K562 (cell line): ENCODE results near the gene RNF20. TPM values are rescaled to one million over a fixed set of nuclear protein-coding genes. Genes with fewer than 3 reads are reported as not detected.

ENCODE experiments used
- ATAC-seq: fragments of 200-7000 bp; cut with Tn5 transposase; 3 replicates; pipeline ENCODE4 v1.9.1; 2020; ENCODE audit warnings: moderate library complexity
- BruUV-seq: library from RNA; stranded (reverse); fragments of 400-500 nt; replicated peaks from 2 replicates; lab custom pipeline; 2021; lab: Mats Ljungman, UMichigan
- CTCF ChIA-PET: fragments of 300-600 bp; formaldehyde crosslinking; extraction: SDS; loops from one replicate; lab custom pipeline; 2021; ENCODE audit warnings: low intra/inter-chr PET ratio; lab: Yijun Ruan, JAX
- POLR2A ChIA-PET: fragments of 300-600, 350-650 bp; sonication (Branson Sonifier 250); formaldehyde crosslinking; extraction: SDS; loops from one replicate; lab custom pipeline; 2021; ENCODE audit warnings: antibody characterized with exemption, inconsistent platforms; lab: Yijun Ruan, JAX
- DNase-seq, 4 experiments: peaks; one replicate each; pipeline versions ENCODE4 v3.0.0 to v3.0.0-alpha.2; 2011 to 2018; ENCODE audit warnings: low spot score in 3 of 4, mixed read lengths in 3 of 4; ENCODE audit errors: extremely low read depth in 1 of 4
- FAIRE-seq: peaks from 2 replicates; lab custom pipeline; 2011; peaks lifted over from hg19 to GRCh38; lab: Jason Lieb, UNC
- H2AFZ ChIP-seq: 2 replicates; pipeline ENCODE4 v1.6.0; 2011; ENCODE audit warnings: low read depth, low read length, control low read depth, inconsistent platforms
- H3K27ac ChIP-seq: fragments of 200-600 bp; 3 replicates; pipeline ENCODE4 v1.8.0; 2011; ENCODE audit warnings: low read depth, mild to moderate bottlenecking, control low read depth, inconsistent platforms, low read length, moderate library complexity, mixed read lengths; ENCODE audit errors: extremely low read depth
- H3K27me3 ChIP-seq, 2 experiments: fragments of 300-600 bp in 1 of 2; 2 replicates in 1 of 2; 3 replicates in 1 of 2; pipeline versions ENCODE4 v1.6.0 to v1.8.0; 2011; ENCODE audit warnings: inconsistent platforms in 2 of 2, low read length in 2 of 2, mild to moderate bottlenecking in 1 of 2, mixed read lengths in 1 of 2, moderate library complexity in 1 of 2; ENCODE audit not compliant: control insufficient read depth in 2 of 2, insufficient read depth in 2 of 2
- H3K36me3 ChIP-seq: fragments of 300-600 bp; 3 replicates; pipeline ENCODE4 v1.8.0; 2011; ENCODE audit warnings: mild to moderate bottlenecking, low read length, inconsistent platforms; ENCODE audit not compliant: control insufficient read depth, insufficient read depth
- H3K4me1 ChIP-seq, 2 experiments: fragments of 200-600 bp in 1 of 2; replicated peaks in 1 of 2; 2 replicates in 1 of 2; 3 replicates in 1 of 2; pipeline versions ENCODE4 v1.5.1 to v1.8.0; 2011; ENCODE audit warnings: inconsistent platforms in 2 of 2, low read length in 2 of 2, mild to moderate bottlenecking in 1 of 2, mixed read lengths in 1 of 2, moderate library complexity in 1 of 2; ENCODE audit not compliant: control insufficient read depth in 2 of 2, insufficient read depth in 2 of 2
- H3K4me2 ChIP-seq: 2 replicates; pipeline ENCODE4 v1.6.1; 2011; ENCODE audit warnings: low read length, control low read depth, inconsistent platforms, mixed read lengths; ENCODE audit not compliant: insufficient read depth
- H3K4me3 ChIP-seq: fragments of 200-600 bp; sonication (generic), shearing (Covaris generic); 2 replicates; pipeline ENCODE4 v1.5.1; 2016; ENCODE audit warnings: control low read depth, inconsistent platforms
- H3K79me2 ChIP-seq: fragments of 200-600 bp; 3 replicates; pipeline ENCODE4 v1.8.0; 2011; ENCODE audit warnings: low read length, inconsistent platforms; ENCODE audit not compliant: control insufficient read depth, insufficient read depth
- H3K9ac ChIP-seq, 2 experiments: 2 replicates each; pipeline versions ENCODE4 v1.6.0 to v1.6.1; 2011; ENCODE audit warnings: low read depth in 2 of 2, low read length in 2 of 2, control low read depth in 1 of 2, inconsistent platforms in 1 of 2, mild to moderate bottlenecking in 1 of 2, mixed read lengths in 1 of 2; ENCODE audit not compliant: insufficient read depth in 1 of 2
- H3K9me1 ChIP-seq: one replicate; pipeline ENCODE4 v1.6.0; 2011; ENCODE audit warnings: inconsistent platforms, mild to moderate bottlenecking, low read length, moderate library complexity; ENCODE audit not compliant: control insufficient read depth, insufficient read depth
- H3K9me3 ChIP-seq: replicated peaks from 2 replicates; pipeline ENCODE4 v1.5.1; 2011; ENCODE audit warnings: low read depth, low read length, inconsistent platforms; ENCODE audit not compliant: control insufficient read depth, insufficient read depth
- H4K20me1 ChIP-seq: replicated peaks from 2 replicates; pipeline ENCODE4 v1.6.1; 2011; ENCODE audit warnings: low read length, inconsistent platforms, mixed read lengths; ENCODE audit not compliant: control insufficient read depth, insufficient read depth
- ELK3 ChIP-seq: fragments of 450-650 bp; formaldehyde crosslinking; IDR thresholded peaks from 2 replicates; pipeline ENCODE4 v1.4.0; 2020; ENCODE audit warnings: mild to moderate bottlenecking
- ETV5 ChIP-seq: sonication (generic); formaldehyde crosslinking; IDR thresholded peaks from 2 replicates; pipeline ENCODE4 v1.4.0; 2020; ENCODE audit warnings: low read depth, mild to moderate bottlenecking, missing genetic modification reagents
- EWSR1 ChIP-seq: fragments of 450-650 bp; IDR thresholded peaks from 2 replicates; pipeline ENCODE4 v1.6.1; 2018; ENCODE audit warnings: borderline replicate concordance, mild to moderate bottlenecking, low read depth, moderate library complexity; ENCODE audit not compliant: partially characterized antibody
- RBM39 ChIP-seq: fragments of 200-400 bp; formaldehyde crosslinking; optimal IDR thresholded peaks from 2 replicates; pipeline ENCODE3; 2018; ENCODE audit warnings: low read depth, low read length
- TAF1 ChIP-seq: IDR thresholded peaks from 2 replicates; pipeline ENCODE4 v1.6.1; 2011; ENCODE audit warnings: mild to moderate bottlenecking, low read length, moderate library complexity; ENCODE audit not compliant: insufficient read depth, control insufficient read depth, severe bottlenecking; ENCODE audit errors: extremely low read depth
- TCF7 ChIP-seq: sonication (generic); IDR thresholded peaks from 2 replicates; pipeline ENCODE4 v1.6.1; 2016; ENCODE audit warnings: antibody characterized with exemption, borderline replicate concordance
- ZNF592 ChIP-seq: fragments of 450-650 bp; IDR thresholded peaks from 2 replicates; pipeline ENCODE4 v1.6.1; 2017; ENCODE audit warnings: antibody characterized with exemption, mild to moderate bottlenecking
- ZNF778 ChIP-seq: fragments of 450-650 bp; formaldehyde crosslinking; IDR thresholded peaks from 2 replicates; pipeline ENCODE4 v1.4.0; 2020; ENCODE audit warnings: mild to moderate bottlenecking, moderate library complexity
- WGBS: fragments of 100-300 bp; shearing (Covaris generic); methylation state at CpG from one replicate; pipeline ENCODE4 v1.1.6; 2016; ENCODE audit warnings: low coverage, mixed read lengths; ENCODE audit not compliant: insufficient coverage; ENCODE audit errors: missing lambda C conversion rate; 5-methylcytosine and 5-hydroxymethylcytosine counted together
- in situ Hi-C: fragments of 300-500 bp; cut with MboI; formaldehyde crosslinking; loops from 4 replicates; pipeline ENCODE4 v1.15.0; 2018; ENCODE audit warnings: inconsistent platforms, mixed read lengths
- intact Hi-C: fragments of 100-400 bp; cut with micrococcal nuclease; formaldehyde crosslinking; loops from 2 replicates; pipeline ENCODE4 v1.14.2; 2022
- polyA plus RNA-seq, 8 experiments: library from polyadenylated mRNA; depleted of rRNA in 4 of 8; stranded (reverse) in 5 of 8; unstranded in 3 of 8; fragments of >200 nt; fragmentation: Nextera tagmentation in 2 of 8; fragmentation: Illumina TruSeq in 1 of 8; extraction: Ambion mirVana in 2 of 8; extraction: Trizol in 1 of 8; gene quantifications; 2 replicates each; pipeline versions ENCODE4 v1.2.1 to v1.2.3, GENCODE V29; 2011 to 2014; ENCODE audit warnings: inconsistent platforms in 1 of 8, missing spikeins in 1 of 8
- total RNA-seq, 7 experiments: library from RNA; depleted of rRNA in 6 of 7; stranded (reverse); fragments of >200 nt in 6 of 7; fragmentation: Illumina TruSeq in 2 of 7; extraction: Trizol in 2 of 7; gene quantifications; 2 replicates each; pipeline versions ENCODE4 v1.2.1 to v1.2.3, GENCODE V29; 2011 to 2021; ENCODE audit warnings: low replicate concordance in 1 of 7

The RNF20 gene
- total and polyA plus RNA-seq, 9 of the 15 experiments (the other 6 are each of a cell fraction or from before 2014, with no cell fraction given), result 5.5 to 25.0 (median 22.1) TPM

GRCh38 chr9:101579711-101580545, 46.3 kb downstream of the RNF20 start:
- intact Hi-C loops (no loop called here), in situ Hi-C loops (no loop called here)
- Histone ChIP-seq H3K4me2 (no peak overlapping the region), H3K27ac (no peak overlapping the region), H3K36me3 (no peaks in the 10 kb centered on the region), H3K9me1 (no peaks in the 10 kb centered on the region), H3K9ac (no peak overlapping the region), H4K20me1 (no peaks in the 10 kb centered on the region), H3K79me2 (no peaks in the 10 kb centered on the region), H3K4me1 (no peaks in the 10 kb centered on the region; a peak in 1 of 5 replicates), H2AFZ (no peak overlapping the region), H3K9me3 (no peaks in the 10 kb centered on the region), H3K4me3 (no peak overlapping the region), H3K27me3 (no peaks in the 10 kb centered on the region; a peak in 1 of 5 replicates)
- no peak for FAIRE-seq
- TF ChIP-seq ETV5 (CRISPR knock-in tag) (no peak), TCF7 (no peak), ZNF592 (no peak), RBM39 (no peak), TAF1 (no peak), ZNF778 (no peak), EWSR1 (no peak), ELK3 (no peak)
- no peak for DNase-seq
- ATAC-seq, result no peak
- POLR2A ChIA-PET, result interaction anchor here (0.6 kb wide), 1 partner anchor 18 kb away, joined by 3 read pairs; no protein-coding TSS in a partner anchor
- WGBS, result 4% methylated on average over 6 of the region's 6 CpGs
- CTCF ChIA-PET, result no interaction called here
- BruUV-seq, result no TSS peak
